Caki2 (cell line): Measurements from ENCODE around the gene RSF1. TPM values are rescaled to one million over a fixed set of nuclear protein-coding genes. Genes with fewer than 3 reads are reported as not detected.

Experiments
- DNase-seq: peaks from one replicate; pipeline ENCODE4 v3.0.0-alpha.2; 2015; ENCODE audit warnings: low read depth
- in situ Hi-C: cut with HindIII; loops from 2 replicates; pipeline ENCODE4 v1.10.0; 2016; ENCODE audit warnings: low sequenced_read_pairs, low pct_unique_long_range_greater_than_20kb, mixed read lengths
- total RNA-seq: library from RNA; depleted of rRNA; stranded (reverse); fragments of >200 nt; shearing (Covaris generic); gene quantifications from 2 replicates; pipeline ENCODE4 v1.2.3, GENCODE V29; 2014; ENCODE audit warnings: low replicate concordance

RSF1 gene
- total RNA-seq, 1 experiment from 2014 or later = 4.9 TPM

GRCh38 chr11:77762426-77762825 is 58.1 kb downstream of the RSF1 start:
- no peak for DNase-seq
- in situ Hi-C loops = no loop called here

DNA sequence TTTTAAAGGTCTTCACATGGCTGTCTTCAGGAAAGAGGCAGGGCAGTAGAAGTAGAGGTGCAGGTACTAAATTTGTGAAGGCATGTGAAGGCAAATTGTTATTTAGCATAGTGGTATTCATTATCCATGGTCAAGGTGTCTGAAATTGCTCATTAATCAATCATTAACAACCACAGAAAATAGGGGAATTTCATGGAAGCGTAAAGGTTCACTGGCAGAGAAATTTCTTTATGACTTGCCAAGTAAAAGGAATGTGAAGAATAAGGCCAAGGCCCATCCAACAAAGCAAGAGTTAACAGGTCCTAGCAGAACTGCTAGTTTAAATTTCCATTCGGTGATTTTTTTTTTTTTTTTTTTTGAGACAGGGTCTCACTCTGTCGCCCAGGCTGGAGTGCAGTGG is 59.0 kb downstream of the RSF1 start:
- peak; percentile 18 for DNase-seq
- in situ Hi-C loops = no loop called here

GRCh38 chr11:77758331-77758730 is 62.2 kb downstream of the RSF1 start:
- in situ Hi-C loops = no loop called here
- DNase-seq = no peak

DNA sequence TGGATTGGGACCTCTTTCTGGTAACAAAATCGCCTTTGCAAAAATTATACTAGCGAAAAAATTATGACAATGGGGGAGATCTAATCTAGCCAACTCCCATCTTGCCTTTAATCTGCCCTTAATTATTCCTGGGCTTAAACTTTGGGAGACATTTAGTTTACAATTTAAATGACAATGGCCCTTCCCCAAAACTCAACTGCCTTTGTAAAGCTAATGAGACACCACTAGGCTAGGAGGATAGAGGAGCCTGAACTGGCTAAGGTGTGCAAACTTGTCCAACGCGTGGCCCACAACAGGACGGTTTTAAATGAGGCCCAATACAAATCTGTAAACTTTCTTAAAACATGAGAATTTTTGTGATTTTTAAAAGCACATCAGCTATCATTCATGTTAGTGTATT is 67.3 kb downstream of the RSF1 start:
- in situ Hi-C loops = no loop called here
- DNase-seq = no peak

- no peak for DNase-seq
- in situ Hi-C loops = no loop called here
These were observed 68.0 kb downstream of the RSF1 start for GRCh38 chr11:77752516-77752915.

DNA sequence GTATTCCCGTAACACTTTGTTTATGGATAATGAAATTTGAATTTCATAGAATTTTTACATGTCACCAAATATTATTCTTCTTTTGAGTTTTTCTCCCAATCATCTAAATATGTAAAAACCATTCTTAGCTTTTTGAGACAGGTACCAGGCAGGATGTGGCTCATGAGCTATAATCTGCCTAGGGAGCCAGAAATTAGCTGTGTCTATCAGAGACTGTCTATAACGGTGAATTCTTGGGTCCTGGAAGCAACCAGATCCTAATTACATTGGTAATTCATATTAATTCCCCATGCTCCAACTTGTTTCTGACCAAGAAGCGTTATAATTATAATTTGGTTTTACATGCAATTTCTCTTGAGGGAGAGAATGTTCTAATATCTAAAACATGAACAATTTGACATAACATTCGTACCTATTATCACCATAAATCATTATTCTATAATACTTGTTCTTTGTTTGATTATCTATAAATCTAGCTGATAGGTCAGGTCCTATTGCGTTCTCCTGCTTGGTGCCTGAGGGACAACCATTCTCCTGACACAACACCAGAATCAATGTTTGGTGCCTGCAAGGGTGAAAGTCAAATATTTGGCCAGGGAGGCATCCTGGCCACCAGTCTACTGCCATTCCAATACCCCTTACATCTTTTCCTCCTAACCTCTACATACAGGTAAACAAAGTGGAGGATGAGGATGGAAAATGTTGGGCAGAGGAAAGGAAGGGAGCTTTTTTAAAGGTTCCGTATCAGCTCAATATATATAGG is 69.9 kb downstream of the RSF1 start:
- no peak for DNase-seq

DNA sequence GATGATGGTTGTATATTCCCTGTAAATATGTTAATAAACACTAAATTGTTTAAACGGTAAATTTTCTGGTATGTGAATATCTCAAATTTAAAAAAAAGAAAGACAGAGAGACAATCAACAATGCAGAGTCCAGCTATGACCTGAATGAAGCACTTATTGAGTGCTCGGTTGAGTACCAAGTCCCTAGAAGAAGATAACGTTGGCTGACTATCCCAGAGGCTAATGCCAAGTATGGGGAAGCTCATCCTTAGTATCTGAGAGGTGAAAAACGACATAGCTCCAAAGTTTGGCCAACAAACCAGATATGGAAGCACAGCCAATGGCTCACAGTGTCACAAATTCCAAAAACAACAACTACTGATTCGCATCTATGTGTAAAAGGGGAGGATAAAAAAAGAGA is 71.3 kb downstream of the RSF1 start:
- no peak for DNase-seq
- in situ Hi-C loops = no loop called here

More for the DNA sequence above, 69.9 kb downstream of the RSF1 start:
- in situ Hi-C loops = no loop called here

GRCh38 chr11:77748266-77748665 is 72.3 kb downstream of the RSF1 start:
- no peak for DNase-seq
- in situ Hi-C loops = no loop called here

GRCh38 chr11:77747381-77747969 is 73.0 kb downstream of the RSF1 start:
- no peak for DNase-seq

GRCh38 chr11:77736473-77736872 is 84.0 kb downstream of the RSF1 start:
- no peak for DNase-seq
- in situ Hi-C loops = no loop called here

More at GRCh38 chr11:77747381-77747969, 73.0 kb downstream of the RSF1 start:
- in situ Hi-C loops = no loop called here

- in situ Hi-C loops = no loop called here
- DNase-seq = no peak
These were observed 85.6 kb downstream of the RSF1 start for GRCh38 chr11:77734890-77735289.

DNA sequence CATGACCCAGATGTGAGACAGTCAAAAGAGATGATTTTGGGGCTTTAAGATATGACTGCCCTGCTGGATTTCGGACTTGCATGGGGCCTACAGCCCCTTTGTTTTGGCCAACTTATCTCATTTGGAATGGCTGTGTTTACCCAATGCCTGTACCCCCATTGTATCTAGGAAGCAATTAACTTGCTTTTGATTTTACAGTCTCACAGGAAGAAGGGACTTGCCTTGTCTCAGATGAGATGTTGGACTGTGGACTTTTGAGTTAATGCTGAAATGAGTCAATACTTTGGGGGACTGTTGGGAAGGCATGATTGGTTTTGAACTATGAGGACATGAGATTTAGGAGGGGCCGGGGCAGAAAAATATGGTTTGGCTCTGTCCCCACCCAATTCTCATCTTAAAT is 88.4 kb downstream of the RSF1 start:
- DNase-seq = no peak
- in situ Hi-C loops = no loop called here

- in situ Hi-C loops = no loop called here
- no peak for DNase-seq
These were observed 89.7 kb downstream of the RSF1 start for GRCh38 chr11:77730789-77731188.

- in situ Hi-C loops = no loop called here
- DNase-seq = no peak
These were observed 91.5 kb downstream of the RSF1 start for GRCh38 chr11:77729063-77729462.

DNA sequence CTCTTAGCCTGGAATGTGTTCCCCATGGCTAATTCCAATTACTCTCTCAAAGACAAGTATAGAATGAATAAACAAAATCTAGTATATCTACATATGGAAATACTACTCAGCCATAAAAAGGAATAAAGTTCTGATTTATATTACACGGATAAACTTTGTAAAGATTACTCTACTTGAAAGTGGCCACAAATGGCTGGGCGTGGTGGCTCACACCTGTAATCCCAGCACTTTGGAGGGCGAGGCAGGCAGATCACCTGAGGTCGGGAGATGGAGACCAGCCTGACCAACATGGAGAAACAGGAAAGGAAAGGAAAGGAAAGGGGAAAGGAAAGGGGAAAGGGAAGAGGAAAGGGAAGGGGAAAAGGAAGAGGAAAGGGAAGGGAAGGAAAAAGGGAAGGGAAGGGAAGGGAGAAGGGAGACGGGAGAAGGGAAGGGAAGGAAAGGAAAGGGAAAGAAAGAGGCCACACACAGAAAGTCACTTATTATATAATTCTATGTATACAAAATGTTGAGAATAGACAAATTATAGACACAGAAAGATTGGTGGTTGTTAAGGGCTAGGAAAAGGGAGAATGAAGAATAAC is 92.2 kb downstream of the RSF1 start:
- DNase-seq = no peak
- in situ Hi-C loops = no loop called here

GRCh38 chr11:77726524-77726923 is 94.0 kb downstream of the RSF1 start:
- in situ Hi-C loops = no loop called here
- DNase-seq = no peak

- in situ Hi-C loops = no loop called here
- DNase-seq = no peak
These were observed 95.1 kb downstream of the RSF1 start for GRCh38 chr11:77725433-77725832.

DNA sequence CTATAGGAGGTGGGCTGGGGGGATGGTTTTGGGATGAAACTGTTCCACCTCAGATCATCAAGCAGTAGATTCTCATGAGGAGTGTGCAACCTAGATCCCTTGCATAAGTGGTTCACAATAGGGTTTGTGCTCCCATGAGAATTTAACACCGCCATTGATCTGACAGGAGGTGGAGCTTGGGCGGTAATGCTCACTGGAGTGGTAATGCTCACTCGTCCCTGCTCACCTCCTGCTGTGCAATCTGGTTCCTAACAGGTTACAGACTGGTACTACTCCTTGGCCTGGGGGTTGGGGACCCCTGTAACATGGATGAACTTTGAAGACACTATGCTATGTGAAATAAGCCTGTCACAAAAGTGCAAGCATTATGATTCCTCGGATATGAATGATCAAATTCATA is 95.9 kb downstream of the RSF1 start:
- in situ Hi-C loops = no loop called here
- no peak for DNase-seq

GRCh38 chr11:77723024-77723423 is 97.5 kb downstream of the RSF1 start:
- DNase-seq = no peak
- in situ Hi-C loops = no loop called here

GRCh38 chr11:77710358-77710757 is 110.2 kb downstream of the RSF1 start:
- DNase-seq = peak; percentile 6
- in situ Hi-C loops = no loop called here
